SK-N-SH (cell line): ENCODE results near the gene MTURN.

ENCODE experiments used
- CTCF ChIP-seq: fragments of 200-600 bp; sonication (generic); IDR thresholded peaks from 2 replicates; pipeline ENCODE4 v1.6.1; 2017; ENCODE audit warnings: antibody characterized with exemption, mild to moderate bottlenecking, moderate library complexity
- SMC3 ChIP-seq: IDR thresholded peaks from 2 replicates; pipeline ENCODE4 v1.6.1; 2012; ENCODE audit warnings: low read depth, low read length, improper control_type of control experiment

- TF ChIP-seq SMC3 (no peak), CTCF (no peak)
These were observed 24.4 kb downstream of the MTURN start for GRCh38 chr7:30159163-30159562.
